WTC11 (cell line): ENCODE results near the gene HDAC6.

Experiments used
- ATF6 ChIP-seq: sonication (generic); formaldehyde crosslinking; IDR thresholded peaks from 2 replicates; pipeline ENCODE4 v1.8.1; 2023; ENCODE audit warnings: mild to moderate bottlenecking, missing genetic modification reagents
- CTCF ChIP-seq: fragments of 200-600 bp; IDR thresholded peaks from 2 replicates; pipeline ENCODE4 v1.8.0; 2022; ENCODE audit warnings: antibody characterized with exemption
- FOXP4 ChIP-seq: sonication (generic); formaldehyde crosslinking; IDR thresholded peaks from 2 replicates; pipeline ENCODE4 v1.8.0; 2022; ENCODE audit warnings: mild to moderate bottlenecking, missing genetic modification reagents
- HMGA2 ChIP-seq: fragments of 250-450 bp; sonication (Bioruptor Pico); IDR thresholded peaks from 2 replicates; pipeline ENCODE4 v1.4.0; 2021; ENCODE audit warnings: mild to moderate bottlenecking, moderate library complexity
- NR1H2 ChIP-seq: sonication (generic); formaldehyde crosslinking; IDR thresholded peaks from 2 replicates; pipeline ENCODE4 v1.9.0; 2021; ENCODE audit warnings: mild to moderate bottlenecking, moderate library complexity, missing genetic modification reagents
- SP1 ChIP-seq: sonication (generic); formaldehyde crosslinking; conservative IDR thresholded peaks from 2 replicates; pipeline ENCODE4 v1.8.1; 2022; ENCODE audit warnings: missing genetic modification reagents
- TCF7 ChIP-seq: sonication (generic); formaldehyde crosslinking; IDR thresholded peaks from 2 replicates; pipeline ENCODE4 v1.8.0; 2022; ENCODE audit warnings: mild to moderate bottlenecking, low read depth, missing genetic modification reagents, moderate library complexity
- ZBTB21 ChIP-seq: sonication (generic); formaldehyde crosslinking; IDR thresholded peaks from 2 replicates; pipeline ENCODE4 v1.8.1; 2023; ENCODE audit warnings: mild to moderate bottlenecking, missing genetic modification reagents, borderline replicate concordance
- ZNF138 ChIP-seq: sonication (generic); formaldehyde crosslinking; conservative IDR thresholded peaks from 2 replicates; pipeline ENCODE4 v1.8.1; 2022; ENCODE audit warnings: mild to moderate bottlenecking, moderate library complexity, missing genetic modification reagents
- ZNF317 ChIP-seq: sonication (generic); formaldehyde crosslinking; IDR thresholded peaks from 2 replicates; pipeline ENCODE4 v1.8.1; 2023; ENCODE audit warnings: low read depth, mild to moderate bottlenecking, moderate library complexity, missing genetic modification reagents, borderline replicate concordance
- ZNF425 ChIP-seq: fragments of 250-450 bp; sonication (Bioruptor Pico); conservative IDR thresholded peaks from 2 replicates; pipeline ENCODE4 v1.9.0; 2021; ENCODE audit warnings: mild to moderate bottlenecking
- TF ChIP-seq, protein P1 (sequence below): sonication (generic); formaldehyde crosslinking; IDR thresholded peaks from 2 replicates; pipeline ENCODE4 v1.8.0; 2022; ENCODE audit warnings: mild to moderate bottlenecking, missing genetic modification reagents
- TF ChIP-seq, protein P2 (sequence below): sonication (generic); formaldehyde crosslinking; IDR thresholded peaks from 2 replicates; pipeline ENCODE4 v1.8.1; 2023; ENCODE audit warnings: mild to moderate bottlenecking, missing genetic modification reagents, moderate library complexity

GRCh38 chrX:48776818-48777439, 24.9 kb upstream of the HDAC6 start:
- no peak for TF ChIP-seq ATF6 (CRISPR knock-in tag)
- no peak for TF ChIP-seq CTCF
- TF ChIP-seq TCF7 (CRISPR knock-in tag): no peak
- TF ChIP-seq FOXP4 (CRISPR knock-in tag): no peak
- TF ChIP-seq HMGA2 (CRISPR knock-in tag): no peak
- no peak for TF ChIP-seq NR1H2
- TF ChIP-seq, protein P1, sequence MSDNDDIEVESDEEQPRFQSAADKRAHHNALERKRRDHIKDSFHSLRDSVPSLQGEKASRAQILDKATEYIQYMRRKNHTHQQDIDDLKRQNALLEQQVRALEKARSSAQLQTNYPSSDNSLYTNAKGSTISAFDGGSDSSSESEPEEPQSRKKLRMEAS (CRISPR knock-in tag): no peak
- TF ChIP-seq ZNF425: no peak
- TF ChIP-seq SP1 (CRISPR knock-in tag): no peak
- no peak for TF ChIP-seq ZBTB21 (CRISPR knock-in tag)
- TF ChIP-seq, protein P2, sequence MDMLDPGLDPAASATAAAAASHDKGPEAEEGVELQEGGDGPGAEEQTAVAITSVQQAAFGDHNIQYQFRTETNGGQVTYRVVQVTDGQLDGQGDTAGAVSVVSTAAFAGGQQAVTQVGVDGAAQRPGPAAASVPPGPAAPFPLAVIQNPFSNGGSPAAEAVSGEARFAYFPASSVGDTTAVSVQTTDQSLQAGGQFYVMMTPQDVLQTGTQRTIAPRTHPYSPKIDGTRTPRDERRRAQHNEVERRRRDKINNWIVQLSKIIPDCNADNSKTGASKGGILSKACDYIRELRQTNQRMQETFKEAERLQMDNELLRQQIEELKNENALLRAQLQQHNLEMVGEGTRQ (CRISPR knock-in tag): no peak
- TF ChIP-seq ZNF317 (CRISPR knock-in tag): no peak
- no peak for TF ChIP-seq ZNF138 (CRISPR knock-in tag)
